AG08395 (cell line): ENCODE results near the gene PDIA2.
"Not testable (repeated sequence)": the region's sequence is repeated elsewhere in the genome, so short reads cannot be mapped to it uniquely, and the experiment has no call there.

Experiments
- DNase-seq: peaks from one replicate; pipeline ENCODE4 v3.0.0; 2012; ENCODE audit warnings: mixed read lengths, low spot score

PDIA2 gene

DNA sequence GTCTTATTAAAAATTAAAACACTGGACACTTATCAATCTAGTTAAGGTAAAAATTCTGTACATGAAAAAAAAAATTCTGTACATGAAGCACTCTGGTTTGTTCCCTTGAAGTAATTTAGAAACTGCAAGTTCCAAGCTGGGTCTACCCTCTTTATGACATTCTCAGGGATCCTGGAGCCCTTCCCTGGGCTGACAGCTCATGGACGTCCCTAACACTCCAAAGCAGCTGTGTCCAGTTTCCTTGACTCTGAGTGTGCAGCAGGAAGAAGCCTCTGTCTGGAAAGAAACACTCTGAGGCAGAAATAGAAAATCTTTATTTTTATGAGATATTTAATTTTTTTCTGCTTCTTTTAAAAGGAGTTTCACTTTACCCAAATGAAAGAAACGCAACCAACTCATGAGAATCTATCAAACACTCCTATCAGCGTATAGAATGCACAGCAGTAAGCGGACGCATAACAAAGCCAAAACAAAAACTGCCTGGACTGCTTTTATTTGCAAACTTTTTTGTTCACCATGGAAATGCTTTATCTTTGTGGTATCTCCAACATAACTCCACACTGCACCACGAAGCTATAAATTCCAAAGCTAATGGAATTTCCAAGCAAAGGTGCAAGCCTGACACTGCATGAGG lies 48.3 kb downstream of the PDIA2 start:
- DNase-seq = peak; percentile 67

GRCh38 chr16:333406-334094 lies 50.6 kb downstream of the PDIA2 start:
- no peak for DNase-seq

- not testable (repeated sequence) for DNase-seq
Measured at GRCh38 chr16:334164-334832, 51.3 kb downstream of the PDIA2 start.

DNA sequence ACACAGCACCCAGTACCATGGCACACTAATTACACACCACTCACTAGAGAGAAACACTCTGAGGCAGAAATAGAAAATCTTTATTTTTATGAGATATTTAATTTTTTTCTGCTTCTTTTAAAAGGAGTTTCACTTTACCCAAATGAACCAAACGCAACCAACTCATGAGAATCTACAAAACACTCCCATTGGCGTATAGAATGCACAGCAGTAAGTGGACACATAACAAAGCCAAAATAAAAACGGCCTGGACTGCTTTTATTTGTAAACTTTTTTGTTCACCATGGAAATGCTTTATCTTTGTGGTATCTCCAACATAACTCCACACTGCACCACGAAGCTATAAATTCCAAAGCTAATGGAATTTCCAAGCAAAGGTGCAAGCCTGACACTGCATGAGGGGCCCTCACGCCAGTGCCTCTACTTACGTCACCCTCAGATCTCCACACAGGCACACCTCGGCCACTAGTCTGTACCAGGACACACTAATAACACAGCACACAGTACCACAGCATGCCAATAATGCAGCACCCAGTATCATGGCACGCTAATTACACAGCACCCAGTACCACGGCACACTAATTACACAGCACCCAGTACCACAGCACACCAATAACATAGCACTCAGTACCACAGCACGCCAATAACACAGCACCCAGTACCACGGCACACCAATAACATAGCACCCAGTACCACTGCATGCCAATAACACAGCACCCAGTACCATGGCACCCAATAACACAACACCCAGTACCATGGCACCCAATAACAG lies 52.1 kb downstream of the PDIA2 start:
- DNase-seq = not testable (repeated sequence)

GRCh38 chr16:336269-336668 lies 53.3 kb downstream of the PDIA2 start:
- no peak for DNase-seq
